Astrocyte (in vitro differentiated cells and primary cell): ENCODE results near the gene JMJD8. TPM values are rescaled to one million over a fixed set of nuclear protein-coding genes. Genes with fewer than 3 reads are reported as not detected.
A peak's percentile ranks its signal among the peaks of the same experiment; 100 is the strongest.

Experiments used
- DNase-seq: peaks from one replicate; pipeline ENCODE4 v3.0.0-alpha.2; 2010; ENCODE audit warnings: low read depth
- FAIRE-seq: peaks from 2 replicates; lab custom pipeline; 2011; peaks lifted over from hg19 to GRCh38; lab: Jason Lieb, UNC
- H2AFZ ChIP-seq: 2 replicates; pipeline ENCODE4 v1.6.0; 2012; ENCODE audit warnings: low read depth, low read length, inconsistent platforms
- H3K27ac ChIP-seq: 2 replicates; pipeline ENCODE4 v1.5.1; 2011; ENCODE audit warnings: low read depth, low read length, inconsistent platforms
- H3K27me3 ChIP-seq: 2 replicates; pipeline ENCODE4 v1.6.0; 2011; ENCODE audit warnings: low read length, inconsistent platforms; ENCODE audit not compliant: insufficient read depth
- H3K36me3 ChIP-seq: 2 replicates; pipeline ENCODE4 v1.5.1; 2011; ENCODE audit warnings: low read length, inconsistent platforms; ENCODE audit not compliant: insufficient read depth
- H3K4me1 ChIP-seq: 2 replicates; pipeline ENCODE4 v1.5.1; 2011; ENCODE audit warnings: low read length, inconsistent platforms; ENCODE audit not compliant: insufficient read depth
- H3K4me2 ChIP-seq: 2 replicates; pipeline ENCODE4 v1.6.0; 2012; ENCODE audit warnings: low read length, inconsistent platforms
- H3K4me3 ChIP-seq: 2 replicates; pipeline ENCODE4 v1.5.1; 2011; ENCODE audit warnings: low read depth, mild to moderate bottlenecking, low read length, inconsistent platforms; ENCODE audit not compliant: insufficient read depth
- H3K79me2 ChIP-seq: 2 replicates; pipeline ENCODE4 v1.6.0; 2012; ENCODE audit warnings: mild to moderate bottlenecking, low read length, inconsistent platforms; ENCODE audit not compliant: insufficient read depth
- H3K9ac ChIP-seq: 2 replicates; pipeline ENCODE4 v1.6.0; 2012; ENCODE audit warnings: mild to moderate bottlenecking, low read length, inconsistent platforms
- H3K9me3 ChIP-seq: 2 replicates; pipeline ENCODE4 v1.5.1; 2012; ENCODE audit warnings: low read depth, mild to moderate bottlenecking, low read length, inconsistent platforms; ENCODE audit not compliant: insufficient read depth
- H4K20me1 ChIP-seq: 2 replicates; pipeline ENCODE4 v1.6.0; 2012; ENCODE audit warnings: low read length, inconsistent platforms; ENCODE audit not compliant: insufficient read depth
- H3K27ac Mint-ChIP-seq: one replicate; pipeline ENCODE4 v1.8.0; 2021; ENCODE audit warnings: mild to moderate bottlenecking, mixed read lengths; ENCODE audit not compliant: unreplicated experiment
- H3K27me3 Mint-ChIP-seq: one replicate; pipeline ENCODE4 v1.8.0; 2021; ENCODE audit warnings: low read depth, mixed read lengths; ENCODE audit not compliant: unreplicated experiment
- H3K36me3 Mint-ChIP-seq: one replicate; pipeline ENCODE4 v1.8.0; 2021; ENCODE audit warnings: low read depth, mixed read lengths; ENCODE audit not compliant: unreplicated experiment
- H3K4me1 Mint-ChIP-seq: one replicate; pipeline ENCODE4 v1.8.0; 2021; ENCODE audit warnings: low read depth, mixed read lengths; ENCODE audit not compliant: unreplicated experiment
- H3K4me3 Mint-ChIP-seq: one replicate; pipeline ENCODE4 v1.8.0; 2021; ENCODE audit warnings: mild to moderate bottlenecking, moderate library complexity, mixed read lengths; ENCODE audit not compliant: unreplicated experiment
- H3K9me3 Mint-ChIP-seq: one replicate; pipeline ENCODE4 v1.8.0; 2021; ENCODE audit warnings: mild to moderate bottlenecking, mixed read lengths; ENCODE audit not compliant: unreplicated experiment
- EZH2 ChIP-seq: IDR thresholded peaks from 2 replicates; pipeline ENCODE4 v1.6.1; 2012; ENCODE audit warnings: mild to moderate bottlenecking, low read length, inconsistent platforms; ENCODE audit not compliant: insufficient read depth
- total RNA-seq: library from RNA; stranded (reverse); gene quantifications from 2 replicates; pipeline ENCODE4 v1.2.1, GENCODE V29; 2021
- TF ChIP-seq, protein P1 (sequence below): IDR thresholded peaks from 2 replicates; pipeline ENCODE4 v1.5.1; 2011; ENCODE audit warnings: low read depth, mild to moderate bottlenecking, inconsistent platforms, low read length, moderate library complexity; ENCODE audit not compliant: insufficient read depth

The JMJD8 gene
- total RNA-seq, 1 donor from 2014 or later = 26.8 TPM

GRCh38 chr16:707062-707538 is 23.0 kb upstream of the JMJD8 start:
- no peak overlapping the region for H3K27ac ChIP-seq
- H3K9me3 Mint-ChIP-seq = peaks cover 5% of the 10 kb centered on the region
- peaks cover 40% of the 10 kb centered on the region for H3K27me3 Mint-ChIP-seq
- TF ChIP-seq EZH2 = no peak
- TF ChIP-seq, protein P1, sequence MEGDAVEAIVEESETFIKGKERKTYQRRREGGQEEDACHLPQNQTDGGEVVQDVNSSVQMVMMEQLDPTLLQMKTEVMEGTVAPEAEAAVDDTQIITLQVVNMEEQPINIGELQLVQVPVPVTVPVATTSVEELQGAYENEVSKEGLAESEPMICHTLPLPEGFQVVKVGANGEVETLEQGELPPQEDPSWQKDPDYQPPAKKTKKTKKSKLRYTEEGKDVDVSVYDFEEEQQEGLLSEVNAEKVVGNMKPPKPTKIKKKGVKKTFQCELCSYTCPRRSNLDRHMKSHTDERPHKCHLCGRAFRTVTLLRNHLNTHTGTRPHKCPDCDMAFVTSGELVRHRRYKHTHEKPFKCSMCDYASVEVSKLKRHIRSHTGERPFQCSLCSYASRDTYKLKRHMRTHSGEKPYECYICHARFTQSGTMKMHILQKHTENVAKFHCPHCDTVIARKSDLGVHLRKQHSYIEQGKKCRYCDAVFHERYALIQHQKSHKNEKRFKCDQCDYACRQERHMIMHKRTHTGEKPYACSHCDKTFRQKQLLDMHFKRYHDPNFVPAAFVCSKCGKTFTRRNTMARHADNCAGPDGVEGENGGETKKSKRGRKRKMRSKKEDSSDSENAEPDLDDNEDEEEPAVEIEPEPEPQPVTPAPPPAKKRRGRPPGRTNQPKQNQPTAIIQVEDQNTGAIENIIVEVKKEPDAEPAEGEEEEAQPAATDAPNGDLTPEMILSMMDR = no peak
- H3K27ac Mint-ChIP-seq = no peak overlapping the region
- peaks cover 18% of the 10 kb centered on the region for H3K4me1 ChIP-seq
- no peaks in the 10 kb centered on the region for H3K36me3 Mint-ChIP-seq
- no peak for FAIRE-seq
- H3K4me3 Mint-ChIP-seq = peak overlapping the region; percentile 40
- no peaks in the 10 kb centered on the region for H3K36me3 ChIP-seq
- H3K27me3 ChIP-seq = peaks cover 31% of the 10 kb centered on the region
- H3K9me3 ChIP-seq = no peaks in the 10 kb centered on the region
- H3K4me3 ChIP-seq = no peak overlapping the region
- H3K79me2 ChIP-seq = no peaks in the 10 kb centered on the region
- H3K4me1 Mint-ChIP-seq = peaks cover 3% of the 10 kb centered on the region
- H4K20me1 ChIP-seq = peaks cover 26% of the 10 kb centered on the region
- no peak overlapping the region for H3K9ac ChIP-seq
- no peak for DNase-seq
- no peak overlapping the region for H3K4me2 ChIP-seq
- H2AFZ ChIP-seq = no peak overlapping the region

- H3K4me1 Mint-ChIP-seq = peaks cover 3% of the 10 kb centered on the region
- Histone ChIP-seq H2AFZ (no peak overlapping the region), H3K27ac (no peak overlapping the region), H3K4me2 (peak overlapping the region; percentile 67), H3K9ac (no peak overlapping the region), H3K9me3 (no peaks in the 10 kb centered on the region), H4K20me1 (peaks cover 28% of the 10 kb centered on the region), H3K4me1 (peaks cover 18% of the 10 kb centered on the region), H3K4me3 (no peak overlapping the region), H3K27me3 (peaks cover 37% of the 10 kb centered on the region), H3K79me2 (no peaks in the 10 kb centered on the region), H3K36me3 (no peaks in the 10 kb centered on the region)
- no peak for DNase-seq
- no peak for FAIRE-seq
- peak overlapping the region; percentile 45 for H3K4me3 Mint-ChIP-seq
- peaks cover 44% of the 10 kb centered on the region for H3K27me3 Mint-ChIP-seq
- peak; percentile 85 for TF ChIP-seq EZH2
- TF ChIP-seq, protein P1 = no peak
- peaks cover 5% of the 10 kb centered on the region for H3K9me3 Mint-ChIP-seq
- H3K36me3 Mint-ChIP-seq = no peaks in the 10 kb centered on the region
- no peak overlapping the region for H3K27ac Mint-ChIP-seq
Observed at GRCh38 chr16:706189-707061, 22.3 kb upstream of the JMJD8 start.
